Fibroblast of skin of left biceps (primary cell): Measurements from ENCODE around the gene OR7E24.
"Not testable (repeated sequence)": the region's sequence is repeated elsewhere in the genome, so short reads cannot be mapped to it uniquely, and the experiment has no call there.

Experiments
- DNase-seq, 2 experiments: peaks; one replicate each; pipeline ENCODE4 v3.0.0-alpha.2; 2013; ENCODE audit warnings: low read depth in 2 of 2

The OR7E24 gene

DNA sequence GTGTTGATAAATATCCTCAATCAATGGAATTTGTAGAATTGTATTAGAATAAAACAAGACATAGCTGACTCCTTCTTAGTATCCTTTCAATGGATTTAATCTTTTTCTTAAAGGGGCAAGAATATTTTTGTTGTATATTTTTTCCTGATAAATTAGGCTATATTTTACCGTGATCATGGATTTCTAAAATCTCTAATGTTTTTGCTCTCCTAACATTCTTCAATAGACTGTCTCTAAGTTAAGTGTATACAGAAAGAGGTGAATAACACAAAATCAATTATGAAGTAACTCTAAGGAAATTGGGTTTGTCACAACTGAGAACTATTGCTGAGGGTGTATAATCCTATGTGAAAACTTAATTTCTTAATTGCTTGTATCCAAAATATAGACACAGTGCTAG is at the start of gene OR7E24:
OR7E24 (plus strand) TSS at position 301 of the 400 bp plus-strand sequence. CDS start 114 bp downstream, outside the sequence.
- no peak for DNase-seq

DNA sequence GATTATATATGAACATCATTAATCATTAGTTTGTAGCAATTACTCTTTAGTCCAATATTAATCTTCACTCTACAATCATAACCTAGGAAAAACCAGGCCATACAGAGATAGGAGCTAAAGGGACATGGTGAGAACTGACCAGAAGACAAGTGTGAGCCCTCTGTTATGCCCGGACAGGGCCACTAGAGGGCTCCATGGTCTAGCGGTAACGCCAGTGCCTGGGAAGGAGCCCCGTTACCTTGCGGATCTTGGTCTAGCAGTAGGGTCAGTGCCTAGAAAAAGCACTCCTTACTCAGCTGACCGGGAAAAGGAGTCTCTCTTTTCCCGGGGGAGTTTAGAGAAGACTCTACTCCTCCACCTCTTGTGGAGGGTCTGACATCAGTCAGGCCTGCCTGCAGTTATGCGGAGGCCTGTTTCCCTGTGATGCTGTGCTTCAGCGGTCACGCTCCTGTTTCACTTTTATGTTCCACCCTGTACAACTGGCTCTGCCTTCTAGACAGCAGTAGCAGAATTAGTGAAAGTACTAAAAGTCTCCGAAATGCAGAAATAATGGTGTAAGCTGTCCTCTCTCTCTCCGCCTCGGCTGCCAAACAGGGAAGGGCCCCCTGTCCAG is 45.1 kb upstream of the OR7E24 start:
- peak; percentile 8 to 10 for DNase-seq

DNA sequence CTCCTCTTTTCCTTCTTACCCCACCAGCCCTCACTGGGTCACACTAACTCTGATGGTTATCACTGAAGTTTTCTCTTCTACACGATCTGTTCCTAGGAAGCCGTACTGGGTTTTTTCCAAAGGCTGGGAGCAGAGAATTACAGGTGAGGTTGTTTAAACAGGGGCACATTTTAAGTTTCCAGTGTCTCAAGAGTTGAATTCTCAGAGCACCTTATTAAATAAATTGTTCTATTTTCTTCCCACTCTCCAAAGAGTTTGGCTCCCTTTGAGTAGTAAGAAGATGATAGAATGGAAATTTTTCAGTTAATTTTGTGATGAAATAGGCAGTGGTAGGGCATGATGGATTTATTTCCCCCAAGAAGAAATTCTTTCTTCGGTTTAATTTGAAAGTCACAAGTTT is 31.2 kb upstream of the OR7E24 start, which contains the start of gene OR7D4:
OR7D4 (minus strand) TSS at position 101 of the 400 bp plus-strand sequence. CDS start 4,752 bp downstream, outside the sequence.
- DNase-seq, result no peak

DNA sequence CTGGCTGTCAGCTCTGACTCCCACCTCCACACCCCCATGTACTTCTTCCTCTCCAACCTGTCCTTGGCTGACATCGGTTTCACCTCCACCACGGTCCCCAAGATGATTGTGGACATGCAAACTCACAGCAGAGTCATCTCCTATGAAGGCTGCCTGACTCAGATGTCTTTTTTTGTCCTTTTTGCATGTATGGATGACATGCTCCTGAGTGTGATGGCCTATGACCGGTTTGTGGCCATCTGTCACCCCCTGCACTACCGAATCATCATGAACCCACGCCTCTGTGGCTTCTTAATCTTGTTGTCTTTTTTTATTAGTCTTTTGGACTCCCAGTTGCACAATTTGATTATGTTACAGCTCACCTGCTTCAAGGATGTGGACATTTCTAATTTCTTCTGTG is 506 bp downstream of the OR7E24 start:
- no peak for DNase-seq

DNA sequence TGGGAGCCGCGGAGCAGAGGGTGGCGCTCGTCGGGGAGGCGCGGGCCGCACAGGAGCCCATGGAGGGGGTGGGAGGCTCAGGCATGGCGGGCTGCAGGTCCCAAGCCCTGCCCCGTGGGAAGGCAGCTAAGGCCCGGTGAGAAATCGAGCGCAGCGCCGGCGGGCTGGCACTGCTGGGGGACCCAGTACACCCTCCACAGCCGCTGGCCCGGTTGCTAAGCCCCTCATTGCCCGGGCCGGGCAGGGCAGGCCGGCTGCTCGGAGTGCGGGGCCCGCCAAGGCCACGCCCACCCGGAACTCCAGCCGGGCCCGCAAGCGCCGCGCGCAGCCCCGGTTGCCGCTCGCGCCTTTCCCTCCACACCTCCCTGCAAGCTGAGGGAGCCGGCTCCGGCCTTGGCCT is 32.8 kb downstream of the OR7E24 start:
- DNase-seq, result not testable (repeated sequence)

DNA sequence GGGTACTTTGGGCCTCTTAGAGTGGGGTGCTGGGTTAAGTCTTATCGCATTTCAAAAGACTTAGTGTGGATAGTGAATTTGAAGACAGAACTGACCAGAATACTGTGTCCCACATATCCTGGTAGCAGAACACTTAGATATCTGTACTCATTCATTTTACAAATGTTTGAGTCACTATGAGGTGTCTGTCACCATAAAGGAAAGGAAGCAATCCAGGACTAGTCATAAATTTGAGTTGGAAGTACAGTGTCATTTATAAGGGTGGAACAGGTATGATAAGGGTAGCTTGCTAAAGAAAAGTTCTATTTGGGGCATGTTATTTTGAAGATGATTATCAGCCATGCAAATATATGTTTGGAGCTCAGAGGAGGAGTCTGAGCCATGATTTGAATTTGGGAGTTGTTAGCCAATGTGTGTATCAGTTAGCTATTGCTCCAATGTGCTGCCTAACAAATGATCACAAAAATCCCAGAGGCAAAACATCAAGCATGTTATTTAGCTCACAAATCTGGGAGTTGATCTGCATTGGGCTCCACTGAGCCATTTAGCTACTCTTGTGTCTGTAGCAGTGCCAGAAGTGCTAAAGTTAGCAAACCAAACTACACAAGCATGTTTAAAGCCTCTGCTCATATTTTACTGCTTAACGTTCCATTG is 38.6 kb downstream of the OR7E24 start:
- no peak for DNase-seq

DNA sequence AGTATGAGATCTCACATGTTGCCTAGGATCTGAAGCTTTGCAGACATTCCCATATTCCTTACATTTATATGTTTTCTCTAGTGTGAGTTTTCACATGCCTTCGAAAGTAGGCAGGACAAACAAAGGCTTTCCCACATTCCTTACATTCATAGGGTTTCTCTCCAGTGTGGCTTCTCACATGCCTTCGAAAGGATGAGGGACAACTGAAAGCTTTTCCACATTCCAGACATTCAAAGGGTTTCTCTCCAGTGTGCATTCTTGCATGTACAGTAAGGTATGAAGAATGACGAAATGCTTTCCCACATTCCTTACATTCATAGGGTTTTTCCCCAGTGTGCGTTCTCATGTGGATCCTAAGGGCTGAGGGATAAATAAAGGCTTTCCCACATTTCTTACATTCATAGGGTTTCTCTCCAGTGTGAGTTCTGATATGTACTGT is 44.7 kb downstream of the OR7E24 start:
- DNase-seq, result no peak

DNA sequence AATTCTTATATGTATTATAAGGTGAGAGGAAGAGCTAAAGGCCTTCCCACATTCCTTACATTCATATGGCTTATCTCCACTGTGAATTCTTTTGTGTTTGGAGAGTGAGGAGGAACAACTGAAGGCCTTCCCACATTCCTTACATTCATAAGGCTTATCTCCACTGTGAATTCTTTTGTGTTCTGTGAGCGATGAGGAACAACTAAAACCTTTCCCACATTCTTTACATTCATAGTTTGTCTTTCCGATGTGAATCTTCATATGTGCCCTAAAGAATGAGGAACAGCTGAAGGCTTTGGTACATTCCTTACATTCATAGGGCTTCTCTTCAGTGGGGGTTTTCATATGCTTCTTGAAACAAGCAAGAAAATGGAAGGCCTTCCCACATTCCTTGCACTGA is 45.6 kb downstream of the OR7E24 start:
- DNase-seq, result no peak
